HuH-7 (cell line): ENCODE measurements around the gene TMEM14B.
"Not testable (repeated sequence)": the region's sequence is repeated elsewhere in the genome, so short reads cannot be mapped to it uniquely, and the experiment has no call there.

Source experiments
- DNase-seq: peaks from one replicate; pipeline ENCODE4 v3.0.0; 2011; ENCODE audit warnings: low spot score

TMEM14B gene

DNA sequence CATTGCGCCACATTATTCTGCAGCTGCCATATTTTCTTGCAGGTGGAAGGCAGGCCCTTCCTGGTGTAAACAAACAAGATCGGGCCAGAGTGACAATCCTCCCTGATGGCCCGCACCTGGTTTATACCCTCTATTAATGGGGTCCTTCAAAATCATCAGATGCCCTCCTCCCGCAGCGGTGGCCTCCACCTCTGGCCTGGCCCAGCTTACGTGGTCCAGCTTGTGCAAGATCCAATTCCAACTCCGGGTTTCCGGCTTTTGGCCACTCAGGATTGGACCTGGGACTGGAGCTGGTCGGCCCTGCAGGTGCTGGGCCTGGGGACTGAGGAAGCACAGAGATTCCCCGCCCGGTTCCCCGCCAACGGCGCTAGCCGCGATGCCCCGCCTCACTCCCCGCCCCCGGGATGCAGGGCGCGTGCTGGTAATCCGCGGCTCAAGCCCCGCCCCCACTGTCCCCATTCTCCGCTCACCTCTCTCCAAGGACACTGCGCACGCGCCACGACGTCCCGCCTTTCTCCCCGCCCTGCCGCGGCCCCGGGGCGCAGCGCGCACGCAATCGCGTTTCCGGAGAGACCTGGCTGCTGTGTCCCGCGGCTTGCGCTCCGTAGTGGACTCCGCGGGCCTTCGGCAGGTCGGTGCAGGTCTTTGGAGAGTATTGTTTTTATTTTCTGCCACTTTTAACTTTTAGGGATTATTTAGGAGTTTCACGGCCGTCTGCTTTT is at the start of gene TMEM14B:
Gene TMEM14B, plus strand, starts transcription at position 555 of the 722 bp plus-strand sequence. CDS start 1,441 bp downstream, outside the sequence.
- DNase-seq: peak; percentile 90

DNA sequence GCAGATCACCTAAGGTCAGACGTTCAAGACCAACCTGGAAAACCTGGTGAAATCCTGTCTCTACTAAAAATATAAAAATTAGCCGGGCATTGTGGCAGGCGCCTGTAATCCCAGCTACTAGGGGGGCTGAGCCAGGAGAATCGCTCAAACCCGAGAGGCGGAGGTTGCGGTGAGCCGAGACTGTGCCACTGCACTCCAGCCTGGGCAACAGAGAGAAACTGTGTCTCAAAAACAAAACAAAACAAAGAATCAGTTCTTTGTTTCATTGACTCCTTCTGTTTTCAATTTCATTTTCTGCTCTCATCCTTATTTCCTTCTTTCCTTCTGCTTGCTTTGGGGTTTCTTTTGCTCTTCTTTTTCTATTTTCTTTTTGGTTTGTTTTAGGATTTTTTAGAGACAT is 33.6 kb upstream of the TMEM14B start:
- DNase-seq: no peak

DNA sequence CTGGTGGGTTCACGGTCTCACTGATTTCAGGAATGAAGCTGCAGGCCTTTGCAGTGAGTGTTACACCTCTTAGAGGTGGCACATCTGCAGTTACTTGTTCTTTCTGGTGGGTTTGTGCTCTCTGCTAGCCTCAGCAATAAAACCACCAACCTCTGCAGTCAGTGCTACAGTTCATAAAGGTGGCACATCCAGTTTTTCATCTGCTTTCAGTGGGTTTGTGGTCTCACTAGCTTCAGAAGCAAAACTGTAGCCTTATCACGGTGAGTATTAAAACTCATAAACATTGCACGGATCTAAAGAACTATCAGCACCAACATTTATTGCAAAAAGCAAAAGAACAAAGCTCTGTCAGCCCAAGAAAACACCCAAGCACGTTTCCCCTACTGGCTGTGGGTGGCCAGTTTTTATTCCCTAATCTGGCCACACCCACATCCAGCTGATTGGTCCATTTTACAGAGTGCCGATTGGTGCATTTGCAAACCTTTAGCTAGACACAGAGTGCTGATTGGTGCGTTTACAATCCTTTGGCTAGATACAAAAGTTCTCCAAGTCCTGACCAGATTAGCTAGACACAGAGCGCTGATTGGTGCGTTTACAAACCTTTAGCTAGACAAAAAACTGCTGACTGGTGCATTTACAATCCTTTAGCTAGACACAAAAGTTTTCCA is 28.2 kb upstream of the TMEM14B start:
- no peak for DNase-seq

DNA sequence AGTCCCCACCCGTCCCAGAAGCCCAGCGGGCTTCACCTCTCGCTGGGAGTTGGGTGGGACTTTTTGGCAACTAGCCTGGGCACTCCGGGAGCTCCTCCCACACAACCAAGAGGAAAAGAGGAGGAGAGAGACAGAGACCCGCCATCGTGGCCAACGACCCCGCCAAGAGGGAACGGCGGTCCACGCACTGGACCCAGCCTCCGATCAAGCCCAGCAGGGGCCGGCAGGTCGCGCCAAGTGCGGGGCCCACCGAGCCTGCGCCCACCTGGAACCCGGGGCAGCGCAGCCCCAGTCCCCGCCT is 27.7 kb upstream of the TMEM14B start:
- DNase-seq: no peak

DNA sequence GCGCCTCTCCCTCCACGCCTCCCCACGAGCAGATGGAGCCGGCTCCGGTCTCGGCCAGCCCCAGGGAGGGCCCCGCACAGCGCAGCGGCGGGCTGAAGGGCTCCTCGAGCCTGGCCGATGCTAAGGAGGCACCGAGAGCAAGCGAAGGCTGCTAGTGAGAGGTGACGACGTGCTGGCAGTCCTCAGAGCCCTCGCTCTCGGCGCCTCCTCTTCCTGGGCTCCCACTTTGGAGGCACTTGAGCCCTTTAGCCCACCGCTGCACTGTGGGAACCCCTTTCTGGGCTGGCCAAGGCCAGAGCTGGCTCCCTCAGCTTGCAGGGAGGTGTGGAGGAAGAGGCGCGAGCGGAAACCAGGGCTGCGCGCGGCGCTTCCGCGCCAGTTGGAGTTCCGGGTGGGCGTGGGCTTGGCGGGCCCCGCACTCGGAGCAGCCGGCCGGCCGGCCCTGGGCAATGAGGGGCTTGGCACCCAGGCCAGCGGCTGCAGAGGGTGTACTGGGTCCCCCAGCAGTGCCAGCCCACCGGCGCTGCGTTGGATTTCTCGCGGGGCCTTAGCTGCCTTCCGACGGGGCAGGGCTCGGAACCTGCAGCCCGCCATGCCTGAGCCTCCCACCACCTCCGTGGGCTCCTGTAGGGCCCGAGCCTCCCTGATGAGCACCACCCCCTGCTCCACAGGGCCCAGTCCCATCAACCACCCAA is 27.2 kb upstream of the TMEM14B start:
- no peak for DNase-seq

DNA sequence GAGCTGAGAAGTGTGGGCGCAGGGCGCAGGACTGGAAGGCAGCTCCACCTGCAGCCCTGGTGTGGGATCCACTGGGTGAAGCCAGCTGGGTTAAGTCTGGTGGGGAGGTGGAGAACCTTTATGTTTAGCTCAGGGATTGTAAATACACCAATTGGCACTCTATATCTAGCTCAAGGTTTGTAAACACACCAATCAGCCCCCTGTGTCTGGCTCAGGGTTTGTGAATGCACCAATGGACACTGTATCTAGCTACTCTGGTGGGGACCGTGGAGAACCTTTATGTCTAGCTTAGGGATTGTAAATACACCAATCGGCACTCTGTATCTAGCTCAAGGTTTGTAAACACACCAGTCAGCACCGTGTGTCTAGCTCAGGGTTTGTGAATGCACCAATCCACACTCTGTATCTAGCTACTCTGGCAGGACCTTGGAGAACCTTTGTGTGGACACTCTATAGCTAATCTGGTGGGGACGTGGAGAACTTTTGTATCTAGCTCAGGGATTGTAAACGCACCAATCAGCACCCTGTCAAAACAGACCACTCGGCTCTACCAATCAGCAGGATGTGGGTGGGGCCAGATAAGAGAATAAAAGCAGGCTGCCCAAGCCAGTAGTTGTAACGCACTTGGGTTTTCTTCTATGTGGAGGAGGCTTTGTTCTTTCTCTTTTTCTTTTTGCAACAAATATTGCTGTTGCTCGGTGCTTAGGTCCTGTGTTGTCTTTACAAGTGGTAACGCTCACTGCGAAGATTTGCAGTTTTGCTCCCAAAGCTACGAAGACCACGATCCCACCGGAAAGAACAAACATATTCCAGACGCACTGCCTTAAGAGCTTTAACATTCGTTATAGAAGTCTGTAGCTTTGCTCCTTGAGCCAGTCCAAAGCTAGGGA is 26.4 kb upstream of the TMEM14B start:
- DNase-seq: not testable (repeated sequence)

DNA sequence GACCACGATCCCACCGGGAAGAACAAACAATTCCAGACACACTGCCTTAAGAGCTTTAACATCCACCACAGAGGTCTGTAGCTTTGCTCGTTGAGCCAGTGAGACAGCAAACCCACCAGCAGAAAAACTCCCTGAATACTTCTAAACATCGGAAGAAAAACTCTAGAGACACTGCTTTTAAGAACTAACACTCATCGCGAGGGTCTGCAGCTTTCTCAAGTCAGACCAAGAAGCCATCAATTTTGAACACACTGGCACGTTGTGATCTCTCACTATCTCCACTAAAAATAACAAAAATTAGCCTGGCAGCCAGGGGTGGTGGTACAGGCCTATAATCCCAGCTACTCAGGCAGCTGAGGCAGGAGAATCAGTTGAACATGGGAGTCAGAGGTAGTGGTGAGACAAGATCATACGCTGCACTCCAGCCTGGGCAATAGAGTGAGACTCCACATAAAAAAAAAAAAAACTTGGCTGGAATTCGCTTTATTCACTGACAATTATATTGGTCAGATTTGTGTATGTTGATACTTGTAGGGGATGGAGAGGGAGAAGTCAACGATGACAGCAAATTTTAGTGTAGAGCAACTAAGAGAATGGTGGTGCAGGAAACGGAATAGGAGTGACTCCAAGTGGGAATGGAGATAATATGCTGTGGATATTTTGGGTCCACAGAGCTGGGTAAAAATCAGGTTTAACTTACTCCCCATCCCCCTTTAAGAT is 25.6 kb upstream of the TMEM14B start:
- no peak for DNase-seq

DNA sequence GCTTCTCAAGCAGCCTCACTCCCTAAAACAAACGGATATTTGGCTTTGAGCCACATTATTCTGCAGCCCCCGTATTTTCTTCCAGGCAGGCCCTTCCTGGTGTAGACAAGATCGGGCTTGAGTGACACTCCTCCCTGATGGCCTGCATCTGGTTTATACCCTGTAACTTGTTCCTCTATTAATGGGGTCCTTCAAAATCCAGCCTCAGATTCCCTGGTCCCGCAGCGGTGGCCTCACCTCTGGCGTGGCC is 25.1 kb upstream of the TMEM14B start:
- DNase-seq: no peak

DNA sequence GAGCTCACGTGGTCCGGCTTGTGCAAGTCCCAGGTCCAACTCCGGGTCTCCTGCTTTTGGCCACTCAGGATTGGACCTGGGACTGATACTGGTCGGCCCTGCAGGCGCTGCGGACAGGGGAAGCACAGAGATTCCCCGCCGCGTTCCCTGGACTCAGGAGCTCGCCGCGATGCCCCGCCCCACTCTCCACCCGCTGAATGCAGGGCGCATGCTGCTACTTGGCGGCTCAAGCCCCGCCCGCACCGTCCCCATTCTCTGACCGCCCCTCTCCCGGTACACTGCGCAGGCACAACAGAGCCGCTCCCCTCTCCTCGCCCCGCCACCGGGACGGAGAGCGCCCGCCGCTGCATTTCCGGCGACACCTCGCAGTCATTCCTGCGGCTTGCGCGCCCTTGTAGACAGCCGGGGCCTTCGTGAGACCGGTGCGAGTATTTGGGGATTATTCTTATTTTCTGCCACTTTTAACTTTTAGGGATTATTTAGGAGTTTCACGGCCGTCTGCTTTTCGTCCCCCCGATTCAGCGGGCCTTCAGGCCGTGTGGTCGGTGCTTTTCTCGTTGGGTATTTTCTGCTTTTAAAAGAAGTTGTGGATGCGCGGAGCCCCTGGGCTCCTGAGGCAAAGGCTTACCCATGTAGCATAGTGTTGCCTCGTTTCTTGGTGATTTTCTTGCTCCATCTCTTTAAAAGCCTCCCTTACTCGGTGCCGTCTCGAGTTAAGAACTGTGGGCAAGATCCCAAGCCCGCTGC is 24.6 kb upstream of the TMEM14B start, which contains the start of gene TMEM14C:
Gene TMEM14C, plus strand, starts transcription at position 251 of the 747 bp plus-strand sequence. CDS start 1,544 bp downstream, outside the sequence.
- peak; percentile 79 for DNase-seq

DNA sequence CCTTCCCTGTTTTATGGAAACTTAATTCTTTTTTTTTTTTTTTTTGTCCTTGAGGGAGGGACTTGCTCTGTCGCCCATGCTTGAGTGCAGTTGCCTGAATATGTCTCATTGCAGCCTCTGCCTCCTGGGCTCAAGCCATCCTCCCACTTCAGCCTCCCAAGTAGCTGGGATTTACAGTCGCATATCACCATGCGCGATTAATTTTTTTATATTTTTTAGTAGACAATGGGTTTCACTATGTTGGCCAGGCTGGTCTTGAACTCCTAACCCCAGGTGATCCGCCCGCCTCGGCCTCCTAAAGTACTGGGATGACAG is 24.1 kb upstream of the TMEM14B start:
- DNase-seq: no peak

DNA sequence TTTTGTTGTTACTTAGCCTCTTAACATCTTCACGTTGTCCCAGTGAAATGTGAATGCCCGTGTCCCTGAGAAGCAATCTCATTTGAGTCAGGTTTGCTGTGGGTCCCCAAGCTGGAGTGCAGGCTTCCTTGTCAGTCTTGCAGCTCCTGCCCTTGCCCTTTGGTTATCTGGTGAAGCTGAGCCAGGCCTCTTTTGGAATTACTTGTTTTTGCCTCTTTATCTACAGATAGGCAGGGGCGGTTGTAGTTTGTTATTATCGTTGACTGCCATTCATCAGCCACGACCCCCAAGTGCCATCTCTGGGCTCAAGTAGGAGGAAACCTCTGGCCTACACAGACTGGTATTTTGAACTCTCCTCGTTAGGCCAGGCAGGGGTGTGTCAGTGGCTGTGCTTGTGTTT is 22.6 kb upstream of the TMEM14B start:
- no peak for DNase-seq

DNA sequence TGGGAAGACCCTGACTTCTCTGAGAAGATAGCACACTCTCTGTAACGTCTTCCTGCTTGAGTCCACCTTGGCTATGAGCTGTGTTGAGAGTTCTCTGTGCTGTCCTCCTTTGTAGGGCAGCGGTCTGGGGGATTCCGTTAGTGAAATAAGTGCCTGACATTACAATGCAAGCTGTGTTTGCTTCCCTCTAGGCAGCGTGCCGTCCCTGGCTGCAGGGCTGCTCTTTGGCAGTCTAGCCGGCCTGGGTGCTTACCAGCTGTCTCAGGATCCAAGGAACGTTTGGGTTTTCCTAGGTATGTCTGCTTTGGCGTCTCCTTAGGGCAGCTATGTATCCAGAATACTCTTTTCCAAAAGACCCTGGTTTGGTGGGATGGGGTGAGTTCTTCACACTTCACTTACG is 21.9 kb upstream of the TMEM14B start:
- DNase-seq: no peak

DNA sequence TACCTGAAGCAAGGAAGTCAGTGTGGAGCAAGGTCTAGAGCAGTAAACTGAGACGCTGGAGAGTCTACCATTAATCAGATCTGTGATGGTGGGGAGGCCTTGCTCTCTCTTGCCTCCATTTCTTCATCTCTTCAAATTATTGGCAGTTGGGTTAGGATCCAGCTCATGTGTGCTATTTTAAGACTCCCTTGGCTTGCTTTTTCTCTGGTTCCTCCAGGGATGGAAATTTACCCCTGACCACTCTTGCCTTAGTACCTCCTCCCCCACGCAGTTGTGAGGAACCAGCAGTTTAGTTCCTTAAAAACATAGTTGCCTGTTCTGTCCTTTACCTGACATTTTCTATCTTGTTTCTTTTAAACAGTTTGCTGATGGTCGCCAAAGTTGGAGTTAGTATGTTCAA is 17.4 kb upstream of the TMEM14B start:
- no peak for DNase-seq

DNA sequence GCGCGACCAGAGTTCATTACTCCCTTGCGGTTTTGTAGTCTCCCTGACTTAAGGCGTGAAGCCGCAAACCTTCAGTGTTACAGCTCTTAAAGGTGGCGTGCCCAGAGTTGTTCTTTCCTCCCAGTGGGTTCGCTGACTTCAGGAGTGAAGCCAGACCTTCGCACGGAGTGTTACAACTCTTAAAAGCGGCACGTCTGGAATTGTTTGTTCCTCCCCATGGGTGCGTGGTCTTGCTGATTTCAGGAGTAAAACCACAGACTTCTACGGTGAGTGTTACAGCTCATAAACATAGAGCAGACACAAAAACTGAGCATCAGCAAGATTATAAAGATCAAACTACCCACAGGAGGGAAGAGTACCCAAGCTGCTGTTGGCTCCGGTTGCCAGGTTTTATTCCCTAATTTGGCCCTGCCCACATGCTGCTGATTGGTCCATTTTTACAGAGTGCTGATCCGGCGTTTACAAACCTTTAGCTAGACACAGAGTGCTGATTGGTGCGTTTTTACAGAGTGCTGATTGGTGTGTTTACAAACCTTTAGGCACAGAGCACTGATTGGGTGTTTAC is 14.4 kb upstream of the TMEM14B start:
- no peak for DNase-seq

DNA sequence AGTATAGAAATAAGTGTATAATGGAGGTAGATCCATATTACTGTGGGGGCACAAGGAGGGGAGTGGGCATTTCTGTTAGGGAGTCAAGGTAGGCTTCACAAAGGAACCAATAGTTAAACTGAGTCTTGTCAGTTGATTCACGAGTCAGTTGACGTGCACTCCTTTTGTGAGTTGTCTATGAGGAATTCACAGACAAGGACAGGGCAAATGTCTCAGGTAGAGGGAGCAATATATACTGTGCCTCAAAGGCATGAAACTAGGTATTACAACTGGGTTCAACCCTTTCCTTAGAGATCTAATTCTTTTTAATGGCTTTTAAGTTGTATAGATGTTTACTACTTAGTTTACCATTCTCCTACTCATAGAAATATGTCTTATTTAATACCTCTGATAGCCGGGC is 13.7 kb upstream of the TMEM14B start:
- no peak for DNase-seq

DNA sequence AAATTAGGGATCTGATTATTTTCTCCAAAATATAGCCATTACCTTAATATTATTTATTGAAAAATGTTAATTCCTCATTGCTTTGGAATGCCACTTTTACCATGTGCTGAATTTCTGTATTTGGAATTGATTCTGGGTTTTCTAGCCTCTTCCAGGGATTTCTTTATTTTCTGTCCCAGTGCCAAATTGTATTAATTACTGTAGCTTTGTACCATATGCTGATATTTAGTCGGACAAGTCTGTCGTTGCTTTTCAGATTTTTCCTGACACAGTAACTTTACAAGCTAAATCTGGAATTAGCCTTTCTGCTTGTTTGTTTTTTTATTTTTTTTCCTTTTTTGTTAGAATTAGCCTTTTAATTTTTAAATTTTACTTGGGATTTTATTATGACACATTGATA is 10.9 kb upstream of the TMEM14B start:
- DNase-seq: no peak

DNA sequence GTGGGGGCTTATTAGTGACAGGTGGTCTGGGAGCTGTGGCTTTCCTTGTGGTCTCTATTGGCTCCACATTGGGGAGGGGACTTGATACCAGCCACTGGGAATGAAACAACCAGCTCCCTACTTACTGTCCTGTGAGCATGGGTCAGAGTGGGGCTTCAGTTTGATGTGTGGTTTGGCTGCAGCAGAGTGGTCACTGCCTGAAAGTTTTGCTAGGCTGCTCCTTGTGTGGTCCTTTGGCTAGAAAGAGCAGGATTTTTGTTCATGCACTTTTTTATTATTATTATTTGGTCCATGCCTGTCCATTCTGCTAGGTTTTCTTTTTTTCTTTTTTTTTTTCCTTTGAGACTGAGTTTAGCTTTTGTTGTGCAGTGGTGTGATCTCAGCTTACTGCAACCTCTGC is 7.5 kb upstream of the TMEM14B start:
- DNase-seq: no peak

DNA sequence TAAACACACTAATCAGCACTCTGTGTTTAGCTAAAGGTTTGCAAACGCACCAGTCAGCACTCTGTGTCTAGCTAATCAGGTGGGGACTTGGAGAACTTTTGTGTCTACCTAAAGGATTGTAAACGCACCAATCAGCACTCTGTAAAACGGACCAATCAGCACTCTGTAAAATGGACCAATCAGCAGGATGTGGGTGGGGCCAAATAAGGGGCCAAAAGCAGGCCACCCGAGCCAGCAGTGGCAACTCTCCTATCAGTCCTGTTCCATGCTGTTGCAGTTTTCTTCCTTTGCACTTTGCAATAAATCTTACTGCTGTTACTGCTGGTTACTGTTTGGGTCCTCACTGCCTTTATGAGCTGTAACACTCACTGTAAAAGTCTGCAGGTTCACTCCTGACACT is 6.0 kb upstream of the TMEM14B start:
- DNase-seq: not testable (repeated sequence)

DNA sequence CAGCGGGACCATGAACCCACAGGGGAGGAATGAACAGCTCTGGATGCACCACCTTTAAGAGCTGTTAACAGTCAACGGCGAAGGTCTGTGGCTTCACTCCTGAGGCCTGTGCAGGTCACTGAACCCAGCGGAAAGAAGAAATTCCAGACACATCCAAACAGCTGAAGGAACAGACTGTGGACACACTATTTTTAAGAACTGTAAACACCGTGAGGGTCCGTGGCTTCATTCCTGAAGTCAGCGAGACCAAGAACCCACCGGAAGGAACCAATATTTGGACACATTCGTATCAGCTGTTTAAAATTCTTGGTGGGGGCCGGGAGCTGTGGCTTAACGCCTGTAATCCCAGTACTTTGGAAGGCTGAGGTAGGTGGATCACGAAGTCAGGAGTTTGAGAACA is 5.4 kb upstream of the TMEM14B start:
- DNase-seq: no peak

DNA sequence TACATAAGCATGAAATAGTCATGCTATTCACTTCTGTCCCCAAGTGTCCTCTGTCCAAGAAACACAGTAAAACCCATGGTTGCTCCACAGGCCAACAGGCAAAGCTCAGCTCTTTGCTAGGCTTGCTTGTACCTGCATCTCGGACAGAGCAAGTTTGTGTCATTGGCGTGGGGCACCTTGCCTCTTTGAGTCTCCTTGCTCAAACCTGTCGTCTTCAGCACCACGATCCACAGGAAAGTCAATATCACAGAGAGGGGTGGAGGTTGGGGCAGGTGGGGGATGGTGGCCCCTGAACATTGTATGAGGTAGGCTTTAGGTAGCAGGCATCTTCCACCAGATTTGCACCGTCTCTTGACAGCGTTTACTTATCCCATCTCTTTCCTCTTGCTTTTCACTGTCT is 4.1 kb upstream of the TMEM14B start:
- DNase-seq: no peak

DNA sequence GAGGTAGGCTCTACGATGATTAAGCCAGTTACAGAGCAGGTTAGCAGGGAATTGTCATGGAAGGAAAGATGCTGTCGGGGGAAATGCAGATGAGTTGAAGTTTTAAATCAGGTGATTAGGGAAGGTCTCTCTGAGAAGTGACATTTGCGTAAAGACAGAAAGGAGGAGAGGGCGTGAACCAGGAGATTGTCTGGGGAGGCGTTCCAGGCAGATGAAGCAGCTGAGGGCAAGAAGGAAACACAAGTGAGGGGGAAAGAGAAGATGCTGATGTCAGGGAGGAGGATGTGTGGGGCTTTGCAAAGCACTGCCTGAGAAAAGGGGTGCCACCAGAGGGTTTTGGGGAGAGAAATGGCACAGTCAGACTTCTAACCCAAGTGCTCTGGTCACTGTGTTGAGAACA is 2.5 kb upstream of the TMEM14B start:
- DNase-seq: no peak
